GM12878 (cell line): ENCODE results near the gene TOMM22. TPM values are rescaled to one million over a fixed set of nuclear protein-coding genes. Genes with fewer than 3 reads are reported as not detected.
A peak's percentile ranks its signal among the peaks of the same experiment; 100 is the strongest.

Experiments used
- BACH1 ChIP-seq: fragments of 450-650 bp; IDR thresholded peaks from 2 replicates; pipeline ENCODE4 v1.6.1; 2017; ENCODE audit warnings: mild to moderate bottlenecking, borderline replicate concordance
- BRCA1 ChIP-seq: IDR thresholded peaks from 2 replicates; pipeline ENCODE4 v1.6.1; 2011; ENCODE audit warnings: low read depth, low read length, improper control_type of control experiment
- CREB1 ChIP-seq: IDR thresholded peaks from 2 replicates; pipeline ENCODE4 v1.6.1; 2012; ENCODE audit warnings: low read depth, mild to moderate bottlenecking, inconsistent platforms
- EGR1 ChIP-seq, 2 experiments: IDR thresholded peaks; 1 replicate in 1 of 2; 2 replicates in 1 of 2; pipeline ENCODE4 v1.6.1; 2011 to 2012; ENCODE audit warnings: low read depth in 2 of 2, low read length in 2 of 2, borderline replicate concordance in 1 of 2, mild to moderate bottlenecking in 1 of 2, moderate library complexity in 1 of 2
- KDM1A ChIP-seq: fragments of 200-600 bp; sonication (generic); IDR thresholded peaks from 2 replicates; pipeline ENCODE4 v1.6.1; 2016; ENCODE audit warnings: borderline replicate concordance
- MEF2B ChIP-seq: fragments of 450-650 bp; IDR thresholded peaks from 2 replicates; pipeline ENCODE4 v1.6.1; 2018; ENCODE audit warnings: mild to moderate bottlenecking, moderate library complexity; ENCODE audit not compliant: partially characterized antibody, poor library complexity, severe bottlenecking
- MTA2 ChIP-seq: fragments of 450-650 bp; IDR thresholded peaks from 2 replicates; pipeline ENCODE4 v1.6.1; 2016; ENCODE audit warnings: low read depth, mild to moderate bottlenecking, moderate library complexity
- MTA3 ChIP-seq: IDR thresholded peaks from 2 replicates; pipeline ENCODE4 v1.6.1; 2012; ENCODE audit warnings: low read length, inconsistent platforms, borderline replicate concordance
- MYB ChIP-seq: fragments of 150-350 bp; IDR thresholded peaks from 2 replicates; pipeline ENCODE4 v1.6.1; 2014; ENCODE audit warnings: mild to moderate bottlenecking, low read depth, low read length, borderline replicate concordance
- NFXL1 ChIP-seq: fragments of 450-650 bp; IDR thresholded peaks from 2 replicates; pipeline ENCODE4 v1.6.1; 2017; ENCODE audit warnings: antibody characterized with exemption, mild to moderate bottlenecking, borderline replicate concordance
- NRF1 ChIP-seq: conservative IDR thresholded peaks from 2 replicates; pipeline ENCODE4 v1.6.1; 2011; ENCODE audit warnings: mild to moderate bottlenecking, low read depth, low read length, improper control_type of control experiment
- POLR2AphosphoS5 ChIP-seq: IDR thresholded peaks from 2 replicates; pipeline ENCODE4 v1.6.1; 2011; ENCODE audit warnings: mild to moderate bottlenecking, low read length, inconsistent platforms
- POU2F2 ChIP-seq: IDR thresholded peaks from 3 replicates; pipeline ENCODE4 v1.6.1; 2011; ENCODE audit warnings: low read depth, mild to moderate bottlenecking, low read length, borderline replicate concordance
- RBBP5 ChIP-seq: fragments of 200-600 bp; sonication (generic); conservative IDR thresholded peaks from 2 replicates; pipeline ENCODE4 v1.6.1; 2016
- RELA ChIP-seq: fragments of 450-650 bp; IDR thresholded peaks from 2 replicates; pipeline ENCODE4 v1.8.0; 2014; ENCODE audit warnings: borderline replicate concordance; ENCODE audit not compliant: partially characterized antibody
- STAT3 ChIP-seq: IDR thresholded peaks from 2 replicates; pipeline ENCODE4 v1.6.1; 2011; ENCODE audit warnings: low read depth, low read length, improper control_type of control experiment
- SUZ12 ChIP-seq: fragments of 200-600 bp; sonication (generic); IDR thresholded peaks from one replicate; pipeline ENCODE4 v1.6.1; 2018; ENCODE audit warnings: antibody characterized with exemption, mild to moderate bottlenecking; ENCODE audit not compliant: unreplicated experiment
- TBL1XR1 ChIP-seq: IDR thresholded peaks from 2 replicates; pipeline ENCODE4 v1.6.1; 2012; ENCODE audit warnings: low read depth, low read length, improper control_type of control experiment
- ZNF24 ChIP-seq: fragments of 450-650 bp; IDR thresholded peaks from 2 replicates; pipeline ENCODE4 v1.6.1; 2017; ENCODE audit warnings: antibody characterized with exemption, mild to moderate bottlenecking
- polyA plus RNA-seq, 11 experiments: library from polyadenylated mRNA; depleted of rRNA in 4 of 11; unstranded in 6 of 11; stranded (reverse) in 5 of 11; fragments of >200 nt; fragmentation: Nextera tagmentation in 4 of 11; fragmentation: Illumina TruSeq in 1 of 11; extraction: Ambion mirVana in 4 of 11; extraction: Trizol in 1 of 11; gene quantifications; 1 replicate in 1 of 11; 2 replicates in 10 of 11; pipeline versions ENCODE4 v1.2.1 to v1.2.3, GENCODE V29; 2011 to 2016; ENCODE audit warnings: inconsistent platforms in 2 of 11, missing spikeins in 2 of 11, low read depth in 1 of 11
- total RNA-seq, 4 experiments: library from RNA; depleted of rRNA in 3 of 4; stranded (reverse); fragments of >200 nt in 3 of 4; fragmentation: Illumina TruSeq in 1 of 4; extraction: Trizol in 1 of 4; gene quantifications; 2 replicates each; pipeline versions ENCODE4 v1.2.1 to v1.2.3, GENCODE V29; 2013 to 2021
- TF ChIP-seq, protein P1 (sequence below): fragments of 150-350 bp; IDR thresholded peaks from 2 replicates; pipeline ENCODE4 v1.6.1; 2014; ENCODE audit warnings: mild to moderate bottlenecking, low read depth, low read length
- TF ChIP-seq, protein P2 (sequence below): fragments of 450-650 bp; IDR thresholded peaks from 2 replicates; pipeline ENCODE4 v1.6.1; 2018; ENCODE audit warnings: borderline replicate concordance, mild to moderate bottlenecking; ENCODE audit not compliant: partially characterized antibody
- TF ChIP-seq, protein P3 (sequence below): IDR thresholded peaks from 2 replicates; pipeline ENCODE4 v1.6.1; 2012; ENCODE audit warnings: low read depth, low read length, improper control_type of control experiment
- TF ChIP-seq, protein P4 (sequence below): fragments of 450-650 bp; IDR thresholded peaks from 2 replicates; pipeline ENCODE4 v1.6.1; 2017; ENCODE audit warnings: antibody characterized with exemption, mild to moderate bottlenecking, moderate library complexity

TOMM22 gene
- total and polyA plus RNA-seq, 10 of the 15 experiments (the other 5 are each of a cell fraction or from before 2014, with no cell fraction given): 37.6 to 197 (median 94.9) TPM

DNA sequence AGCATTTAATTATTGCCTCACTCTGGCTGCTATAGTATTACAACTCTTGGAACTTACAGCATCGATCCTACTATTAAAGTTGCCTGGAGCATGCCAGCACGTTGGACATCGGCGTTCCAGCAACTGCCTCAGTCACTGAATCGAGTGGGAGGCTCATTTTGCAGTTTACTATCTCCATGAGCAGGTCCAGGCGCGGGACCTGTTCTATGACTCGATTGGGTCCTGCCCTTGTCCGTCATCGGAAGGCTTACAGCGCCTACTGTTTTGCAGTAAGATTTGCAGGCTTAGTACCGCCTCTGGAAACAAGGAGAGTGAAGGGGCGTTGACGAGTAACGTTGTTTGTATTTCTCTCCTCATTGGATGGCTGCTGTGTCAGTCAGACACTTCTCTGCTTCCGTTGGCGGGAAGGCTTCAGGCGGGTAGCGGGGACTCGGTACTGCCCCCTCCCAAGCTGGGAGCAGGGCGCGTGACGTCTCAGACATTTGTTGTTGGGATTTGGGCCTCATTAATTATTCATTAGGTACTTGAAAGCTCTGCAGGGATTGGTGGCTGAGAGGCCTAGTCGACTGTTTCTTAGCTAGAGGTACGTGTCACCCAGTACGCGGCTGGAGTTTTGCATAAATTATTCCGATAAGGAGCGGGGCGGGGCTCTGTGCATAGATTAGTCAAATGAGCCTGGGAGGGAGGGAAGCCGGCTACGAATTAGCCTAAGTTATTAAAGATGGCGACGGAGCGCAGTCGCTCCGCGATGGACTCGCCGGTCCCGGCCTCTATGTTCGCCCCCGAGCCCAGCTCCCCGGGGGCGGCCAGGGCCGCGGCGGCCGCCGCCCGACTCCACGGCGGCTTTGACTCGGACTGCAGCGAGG is 23.7 kb downstream of the TOMM22 start, which contains the start of gene GTPBP1 (continued):
- TF ChIP-seq SUZ12 (no peak), MEF2B (no peak), EGR1 (IDR thresholded peaks at IDR 0.05; ENCODE audit: borderline replicate concordance in 1 of 2, low read depth in 2 of 2, low read length in 2 of 2) (peak in 1 of 2 experiments; percentile 11; a peak in 1 of 3 replicates), POU2F2 (peak; percentile 96), POLR2AphosphoS5 (peak; percentile 75), MTA3 (no peak), KDM1A (no peak), BACH1 (peak; percentile 78), MYB (no peak), BRCA1 (no peak), NRF1 (no peak), NFXL1 (no peak), STAT3 (0 out of 2 replicates have a peak, but pooled peaks have one; percentile 52), RBBP5 (no peak), TBL1XR1 (no peak), RELA (no peak), ZNF24 (no peak), CREB1 (peak; percentile 96), MTA2 (no peak)
- TF ChIP-seq, protein P1, sequence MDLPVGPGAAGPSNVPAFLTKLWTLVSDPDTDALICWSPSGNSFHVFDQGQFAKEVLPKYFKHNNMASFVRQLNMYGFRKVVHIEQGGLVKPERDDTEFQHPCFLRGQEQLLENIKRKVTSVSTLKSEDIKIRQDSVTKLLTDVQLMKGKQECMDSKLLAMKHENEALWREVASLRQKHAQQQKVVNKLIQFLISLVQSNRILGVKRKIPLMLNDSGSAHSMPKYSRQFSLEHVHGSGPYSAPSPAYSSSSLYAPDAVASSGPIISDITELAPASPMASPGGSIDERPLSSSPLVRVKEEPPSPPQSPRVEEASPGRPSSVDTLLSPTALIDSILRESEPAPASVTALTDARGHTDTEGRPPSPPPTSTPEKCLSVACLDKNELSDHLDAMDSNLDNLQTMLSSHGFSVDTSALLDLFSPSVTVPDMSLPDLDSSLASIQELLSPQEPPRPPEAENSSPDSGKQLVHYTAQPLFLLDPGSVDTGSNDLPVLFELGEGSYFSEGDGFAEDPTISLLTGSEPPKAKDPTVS: no peak
- TF ChIP-seq, protein P2, sequence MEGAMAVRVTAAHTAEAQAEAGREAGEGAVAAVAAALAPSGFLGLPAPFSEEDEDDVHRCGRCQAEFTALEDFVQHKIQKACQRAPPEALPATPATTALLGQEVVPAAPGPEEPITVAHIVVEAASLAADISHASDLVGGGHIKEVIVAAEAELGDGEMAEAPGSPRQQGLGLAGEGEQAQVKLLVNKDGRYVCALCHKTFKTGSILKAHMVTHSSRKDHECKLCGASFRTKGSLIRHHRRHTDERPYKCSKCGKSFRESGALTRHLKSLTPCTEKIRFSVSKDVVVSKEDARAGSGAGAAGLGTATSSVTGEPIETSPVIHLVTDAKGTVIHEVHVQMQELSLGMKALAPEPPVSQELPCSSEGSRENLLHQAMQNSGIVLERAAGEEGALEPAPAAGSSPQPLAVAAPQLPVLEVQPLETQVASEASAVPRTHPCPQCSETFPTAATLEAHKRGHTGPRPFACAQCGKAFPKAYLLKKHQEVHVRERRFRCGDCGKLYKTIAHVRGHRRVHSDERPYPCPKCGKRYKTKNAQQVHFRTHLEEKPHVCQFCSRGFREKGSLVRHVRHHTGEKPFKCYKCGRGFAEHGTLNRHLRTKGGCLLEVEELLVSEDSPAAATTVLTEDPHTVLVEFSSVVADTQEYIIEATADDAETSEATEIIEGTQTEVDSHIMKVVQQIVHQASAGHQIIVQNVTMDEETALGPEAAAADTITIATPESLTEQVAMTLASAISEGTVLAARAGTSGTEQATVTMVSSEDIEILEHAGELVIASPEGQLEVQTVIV: no peak
- TF ChIP-seq, protein P3, sequence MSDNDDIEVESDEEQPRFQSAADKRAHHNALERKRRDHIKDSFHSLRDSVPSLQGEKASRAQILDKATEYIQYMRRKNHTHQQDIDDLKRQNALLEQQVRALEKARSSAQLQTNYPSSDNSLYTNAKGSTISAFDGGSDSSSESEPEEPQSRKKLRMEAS: no peak; the same call in 1 of the 2 replicates
- TF ChIP-seq, protein P4, sequence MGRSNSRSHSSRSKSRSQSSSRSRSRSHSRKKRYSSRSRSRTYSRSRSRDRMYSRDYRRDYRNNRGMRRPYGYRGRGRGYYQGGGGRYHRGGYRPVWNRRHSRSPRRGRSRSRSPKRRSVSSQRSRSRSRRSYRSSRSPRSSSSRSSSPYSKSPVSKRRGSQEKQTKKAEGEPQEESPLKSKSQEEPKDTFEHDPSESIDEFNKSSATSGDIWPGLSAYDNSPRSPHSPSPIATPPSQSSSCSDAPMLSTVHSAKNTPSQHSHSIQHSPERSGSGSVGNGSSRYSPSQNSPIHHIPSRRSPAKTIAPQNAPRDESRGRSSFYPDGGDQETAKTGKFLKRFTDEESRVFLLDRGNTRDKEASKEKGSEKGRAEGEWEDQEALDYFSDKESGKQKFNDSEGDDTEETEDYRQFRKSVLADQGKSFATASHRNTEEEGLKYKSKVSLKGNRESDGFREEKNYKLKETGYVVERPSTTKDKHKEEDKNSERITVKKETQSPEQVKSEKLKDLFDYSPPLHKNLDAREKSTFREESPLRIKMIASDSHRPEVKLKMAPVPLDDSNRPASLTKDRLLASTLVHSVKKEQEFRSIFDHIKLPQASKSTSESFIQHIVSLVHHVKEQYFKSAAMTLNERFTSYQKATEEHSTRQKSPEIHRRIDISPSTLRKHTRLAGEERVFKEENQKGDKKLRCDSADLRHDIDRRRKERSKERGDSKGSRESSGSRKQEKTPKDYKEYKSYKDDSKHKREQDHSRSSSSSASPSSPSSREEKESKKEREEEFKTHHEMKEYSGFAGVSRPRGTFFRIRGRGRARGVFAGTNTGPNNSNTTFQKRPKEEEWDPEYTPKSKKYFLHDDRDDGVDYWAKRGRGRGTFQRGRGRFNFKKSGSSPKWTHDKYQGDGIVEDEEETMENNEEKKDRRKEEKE: no peak
